NCI-H2171 (cell line): ENCODE data around the gene SORCS2.
"Not testable (repeated sequence)": the region's sequence is repeated elsewhere in the genome, so short reads cannot be mapped to it uniquely, and the experiment has no call there.

Experiments used
- DNase-seq: peaks from one replicate; lab custom pipeline; 2025; lab: John Stamatoyannopoulos, UW

Gene SORCS2

DNA sequence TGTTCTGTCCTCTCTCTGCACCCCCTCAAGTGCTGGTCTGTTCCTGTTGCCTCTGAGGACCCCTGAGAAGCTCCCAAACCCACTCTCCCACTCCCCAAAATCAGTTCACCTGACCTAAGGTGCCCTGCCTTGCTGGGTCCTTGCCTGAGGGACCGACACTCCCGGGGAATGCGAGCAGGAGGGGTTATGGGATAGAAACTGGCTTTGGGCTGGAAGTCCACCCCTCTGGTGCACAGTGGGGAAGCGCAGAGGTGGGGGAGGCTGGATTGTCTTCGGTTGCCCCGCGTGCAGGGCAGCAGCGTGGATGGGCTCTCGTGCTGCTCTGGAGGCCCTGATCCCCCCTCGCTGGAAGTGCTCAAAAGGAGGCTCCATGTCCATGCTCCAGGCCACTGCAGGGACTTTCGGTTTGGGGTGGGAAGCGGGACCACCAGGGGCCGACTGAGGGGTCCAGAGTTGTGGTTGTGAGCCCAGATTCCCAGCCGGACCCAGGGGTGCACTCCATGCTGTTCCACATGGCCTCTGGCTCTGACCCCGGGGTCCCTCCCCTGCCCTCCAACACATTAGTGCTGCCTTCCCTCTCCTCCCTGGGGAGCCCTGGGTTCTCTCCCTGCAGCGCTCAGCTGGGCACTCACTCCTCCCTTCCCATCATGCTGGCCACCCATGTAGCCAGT lies 7.6 kb downstream of the SORCS2 start:
- DNase-seq = no peak

DNA sequence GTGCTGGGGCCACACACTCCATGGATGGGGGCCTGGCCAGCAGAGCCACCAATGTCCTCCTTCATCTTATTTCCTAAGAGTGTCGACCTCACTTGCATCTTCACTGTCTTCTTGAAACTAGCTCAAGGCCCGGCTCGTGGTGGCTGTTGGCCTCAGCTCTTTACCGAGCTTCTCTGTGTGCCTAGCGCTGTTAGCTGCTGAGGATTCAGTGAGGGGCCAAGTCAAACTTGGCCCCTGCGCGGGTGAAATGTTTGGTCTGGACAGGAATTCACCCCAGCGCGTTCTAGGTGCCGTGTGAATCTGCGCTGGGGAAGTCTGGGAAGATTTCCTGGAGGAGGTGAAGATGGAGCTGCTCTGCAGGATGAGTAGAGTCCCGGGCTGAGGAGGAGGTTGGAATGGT lies 8.5 kb downstream of the SORCS2 start:
- no peak for DNase-seq

DNA sequence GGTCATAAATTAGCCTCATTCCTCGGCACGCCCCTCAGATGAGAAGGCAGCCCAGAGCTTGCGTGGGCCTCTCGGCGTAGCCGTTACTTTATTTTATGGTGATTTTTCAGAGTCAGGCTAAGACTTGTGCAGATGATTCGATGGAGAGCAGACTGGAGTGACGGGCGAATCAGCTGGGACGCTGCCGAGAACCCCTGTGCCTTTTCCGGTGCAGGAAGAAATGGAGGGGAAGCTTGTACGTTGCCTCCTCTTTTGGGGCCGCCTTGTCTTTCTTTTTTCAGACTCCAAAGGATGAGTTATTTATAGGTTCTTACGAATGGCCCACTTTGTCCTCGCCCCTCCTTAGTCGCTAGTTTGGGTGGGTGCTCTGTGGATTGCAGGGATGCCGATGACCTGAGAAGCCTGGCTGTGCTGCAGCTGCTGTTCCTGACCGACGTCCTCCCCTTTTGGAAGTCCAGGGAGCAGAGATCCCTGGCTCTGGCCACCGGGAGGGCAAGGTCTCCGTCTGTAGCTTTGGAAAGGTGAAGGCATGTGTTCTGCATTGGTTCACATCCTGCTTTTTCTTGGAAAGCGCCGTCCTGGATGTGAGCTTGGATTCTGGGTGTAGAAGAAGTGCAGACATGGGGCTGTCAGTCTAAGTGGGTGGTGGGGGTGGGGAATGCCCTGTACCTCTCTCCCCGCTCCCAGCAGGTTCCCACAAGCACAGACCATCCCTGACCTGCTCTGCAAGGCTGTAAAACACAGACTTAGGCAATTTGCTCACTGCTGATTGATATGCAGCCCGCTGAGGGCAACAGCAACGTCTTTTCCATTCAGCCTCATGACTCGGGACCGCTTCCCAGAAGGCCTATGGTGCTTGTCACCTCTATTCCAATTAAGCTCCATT lies 9.3 kb downstream of the SORCS2 start:
- no peak for DNase-seq

DNA sequence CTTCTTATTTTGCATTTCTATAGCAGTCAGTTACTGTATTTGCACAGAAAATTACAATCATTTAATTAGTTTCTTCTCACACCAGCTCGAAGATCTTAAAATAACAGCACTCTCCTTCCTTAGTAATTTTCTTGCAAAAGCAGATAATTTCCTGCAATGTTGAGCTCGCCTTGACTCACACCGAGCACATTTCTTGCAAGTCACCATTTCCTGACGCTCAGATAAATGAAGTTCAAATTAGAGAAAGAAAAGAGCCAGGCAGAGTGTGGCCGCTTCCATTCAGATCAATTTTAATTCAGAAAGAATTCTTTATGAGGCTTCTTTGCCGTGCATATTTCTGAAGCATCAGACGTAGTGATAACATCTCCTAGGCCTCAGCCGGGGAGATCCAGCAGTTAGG lies 10.1 kb downstream of the SORCS2 start:
- no peak for DNase-seq

DNA sequence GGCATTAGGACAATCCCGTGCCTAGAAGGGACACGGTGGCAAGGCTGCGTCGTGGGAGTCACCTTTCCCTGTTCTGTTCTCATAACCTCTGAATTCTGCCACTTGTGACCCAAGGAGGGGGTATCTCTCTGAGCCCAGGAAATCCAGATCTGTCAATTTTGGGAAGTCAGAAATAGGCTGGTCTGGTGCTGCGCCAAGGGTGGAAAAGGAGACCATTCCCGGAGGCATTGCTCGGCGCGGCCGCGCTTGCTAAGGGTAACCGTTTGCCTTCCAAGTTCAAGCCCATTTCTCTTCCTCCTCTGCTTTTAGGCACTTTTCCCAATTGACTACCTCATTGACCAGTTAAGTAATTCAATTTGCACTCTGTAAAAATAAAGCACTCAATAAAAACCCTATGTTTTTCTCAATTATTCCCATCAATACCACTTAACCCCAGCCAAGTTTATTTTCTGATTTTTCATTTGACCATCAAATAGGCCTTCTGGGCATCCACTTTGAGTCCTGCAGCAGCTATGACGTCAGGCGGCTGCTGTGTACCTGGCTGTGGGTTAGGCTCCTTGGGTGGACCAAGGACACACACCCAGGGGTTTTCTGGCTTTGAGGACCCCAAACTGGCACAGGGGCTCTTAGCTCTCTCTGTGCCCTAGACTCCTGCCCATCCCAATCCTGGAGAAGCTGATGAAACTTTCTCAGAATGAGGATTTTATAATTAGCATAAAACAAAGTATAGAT lies 12.5 kb downstream of the SORCS2 start:
- no peak for DNase-seq

DNA sequence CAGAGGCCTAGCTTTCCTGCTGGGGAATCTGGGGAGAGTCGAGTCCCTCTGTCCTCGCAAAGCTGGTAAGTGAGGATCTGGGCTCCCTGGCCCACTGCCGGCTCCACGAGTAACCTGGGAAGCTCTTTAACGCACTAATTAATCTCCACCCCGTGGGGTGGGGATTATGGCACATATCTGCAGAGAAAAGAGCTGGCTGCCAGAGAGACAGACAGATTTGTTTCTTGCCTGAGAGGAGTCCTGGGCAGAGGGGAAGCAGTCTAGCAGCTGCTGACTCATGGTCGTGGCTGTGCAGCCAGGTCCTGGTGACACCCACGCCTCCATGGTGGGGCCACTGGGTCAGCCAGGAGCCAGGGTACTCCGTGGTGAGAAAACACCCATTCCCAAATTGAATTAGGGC lies 14.0 kb downstream of the SORCS2 start:
- no peak for DNase-seq

DNA sequence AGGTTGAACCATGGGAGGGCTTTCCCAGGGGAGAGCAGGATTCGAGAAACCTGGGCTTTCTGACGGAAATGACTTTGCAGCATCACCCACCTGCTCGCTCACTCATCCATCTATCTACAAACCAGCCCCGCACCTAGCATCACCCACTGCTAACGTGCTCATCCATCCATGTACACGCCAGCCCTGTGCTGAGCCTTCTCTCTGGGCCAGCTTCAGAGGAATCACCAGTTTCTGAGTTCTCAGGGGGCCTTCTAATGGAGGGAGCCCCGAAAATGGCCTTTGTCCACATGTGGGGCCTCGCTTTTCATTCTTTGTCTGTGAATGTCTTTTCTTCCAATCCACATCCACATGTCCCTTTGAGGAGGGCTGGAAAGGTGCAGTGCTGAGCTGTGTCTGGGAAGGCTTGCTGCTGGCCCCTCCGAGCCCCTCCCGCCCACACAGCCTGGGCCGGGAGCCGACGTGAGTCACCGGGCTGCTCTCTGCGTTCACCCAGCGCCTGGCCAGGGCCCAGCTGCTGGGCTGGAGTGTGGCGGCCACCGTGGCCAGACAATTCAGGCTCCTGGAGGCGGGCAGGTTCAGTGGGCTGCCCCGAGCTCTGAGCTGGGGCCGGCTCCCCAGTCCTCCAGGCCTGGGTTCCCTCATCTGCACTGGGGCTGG lies 14.7 kb downstream of the SORCS2 start:
- peak; percentile 23 for DNase-seq

DNA sequence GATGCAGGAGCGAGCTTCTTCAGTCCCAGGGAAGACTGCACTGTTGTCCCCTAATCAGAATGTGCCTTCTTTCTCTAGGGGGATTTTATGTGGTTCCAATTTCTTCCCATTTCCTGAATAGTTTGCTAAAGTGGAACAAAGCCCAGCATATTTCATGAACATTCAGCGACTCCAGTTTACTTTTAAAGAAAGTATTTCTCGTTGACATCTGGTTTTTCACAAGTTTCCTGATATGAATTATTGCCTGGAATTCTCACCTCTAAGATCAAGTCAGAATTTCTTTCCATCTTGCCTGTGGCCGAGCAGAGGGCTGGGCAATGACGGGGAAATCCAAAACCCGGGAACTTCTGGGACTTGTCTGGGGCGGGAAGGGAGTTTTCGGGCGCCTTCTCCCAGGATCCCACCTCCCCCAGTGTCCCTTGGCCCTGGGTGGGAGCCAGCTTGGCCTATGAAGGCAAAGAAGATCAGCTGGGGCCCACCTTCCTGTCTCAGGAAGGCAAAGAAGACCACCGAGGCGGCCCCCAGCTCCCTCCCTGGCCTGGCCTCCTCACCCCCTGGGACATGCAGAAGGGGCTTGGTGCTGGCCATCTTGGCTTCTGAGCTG lies 15.4 kb downstream of the SORCS2 start:
- no peak for DNase-seq

DNA sequence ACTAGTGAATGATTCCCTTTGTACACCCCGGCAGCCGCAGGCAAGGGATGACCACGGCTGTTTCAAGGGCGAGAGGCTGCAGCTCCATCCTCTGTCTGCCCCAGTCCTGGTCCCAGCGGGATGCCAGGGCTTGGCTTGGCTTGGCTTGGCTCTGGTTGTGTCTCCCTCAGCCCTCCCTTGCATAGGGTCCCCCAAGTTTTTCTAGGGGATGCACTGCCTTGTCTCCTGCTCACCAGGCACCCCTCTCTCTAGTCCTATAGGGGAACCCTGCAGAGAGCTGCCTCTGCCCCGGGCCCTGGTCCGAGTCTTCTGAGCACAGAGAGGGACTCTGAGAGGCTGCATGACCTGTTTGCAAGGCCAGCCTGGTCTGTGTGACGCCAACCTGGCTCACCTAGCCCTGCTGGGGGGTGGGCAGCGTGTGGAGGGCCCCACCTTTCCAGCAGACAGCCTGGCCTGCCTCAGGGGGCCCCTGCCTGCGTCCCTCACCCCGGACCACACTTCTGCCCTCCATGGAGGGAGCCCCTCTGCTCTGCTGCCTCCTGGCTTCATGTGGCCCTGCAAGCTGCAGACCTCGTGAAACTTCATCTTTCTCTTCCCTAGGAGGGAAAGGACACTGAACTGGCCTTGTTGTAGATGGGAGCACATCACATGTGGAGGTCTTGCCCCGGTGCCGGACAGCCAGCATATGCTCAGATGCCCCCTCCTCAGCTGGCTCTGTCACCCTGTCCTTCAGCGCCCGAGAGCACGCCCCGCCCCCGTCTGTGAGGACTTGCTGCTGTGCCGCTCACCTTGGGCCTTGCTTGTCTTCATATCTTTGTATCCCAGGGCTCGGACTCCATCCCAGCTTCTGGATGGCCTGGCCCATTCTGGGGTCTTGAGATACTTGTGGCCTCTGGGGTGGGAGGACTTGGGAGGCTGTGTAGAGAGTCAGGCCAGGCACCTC lies 16.4 kb downstream of the SORCS2 start:
- no peak for DNase-seq

DNA sequence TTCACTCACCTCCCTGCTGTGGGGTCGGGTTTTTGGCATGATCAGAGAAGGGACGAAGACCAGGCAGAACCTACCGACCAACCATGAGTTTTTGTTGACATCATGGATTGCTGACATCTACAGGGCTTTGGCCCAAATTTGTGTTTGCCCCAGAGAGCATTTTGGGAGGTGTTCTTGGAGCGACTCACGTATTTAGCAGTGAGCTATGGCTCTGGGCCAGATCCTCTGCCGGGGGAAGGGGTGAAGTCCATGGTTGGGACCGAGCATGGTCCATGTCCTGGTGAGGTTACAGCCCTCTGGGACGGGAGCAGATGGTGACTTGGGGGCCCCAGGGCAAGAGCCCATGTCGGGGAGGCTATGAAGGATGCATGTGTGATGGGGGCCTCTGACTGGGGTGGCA lies 17.4 kb downstream of the SORCS2 start:
- no peak for DNase-seq

DNA sequence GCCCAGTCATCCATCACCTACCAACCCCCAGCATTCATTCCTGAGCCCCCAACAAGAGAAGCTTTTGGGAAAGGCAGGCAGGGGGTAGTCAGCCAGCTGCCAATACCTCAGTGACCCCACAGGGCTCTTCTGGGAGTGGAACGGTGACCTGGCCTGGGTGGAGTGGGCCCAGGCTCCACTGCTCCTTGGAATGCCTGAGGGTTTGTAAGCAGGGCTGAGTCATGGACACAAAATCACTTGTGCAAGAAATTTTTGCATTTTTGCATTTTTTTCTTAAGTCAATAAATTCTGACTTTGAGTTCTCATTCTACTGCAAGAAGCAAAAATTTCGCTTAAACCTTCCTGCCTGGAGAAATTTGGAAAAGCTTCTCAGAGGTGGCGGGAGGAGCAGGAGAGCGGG lies 18.5 kb downstream of the SORCS2 start:
- DNase-seq = no peak

DNA sequence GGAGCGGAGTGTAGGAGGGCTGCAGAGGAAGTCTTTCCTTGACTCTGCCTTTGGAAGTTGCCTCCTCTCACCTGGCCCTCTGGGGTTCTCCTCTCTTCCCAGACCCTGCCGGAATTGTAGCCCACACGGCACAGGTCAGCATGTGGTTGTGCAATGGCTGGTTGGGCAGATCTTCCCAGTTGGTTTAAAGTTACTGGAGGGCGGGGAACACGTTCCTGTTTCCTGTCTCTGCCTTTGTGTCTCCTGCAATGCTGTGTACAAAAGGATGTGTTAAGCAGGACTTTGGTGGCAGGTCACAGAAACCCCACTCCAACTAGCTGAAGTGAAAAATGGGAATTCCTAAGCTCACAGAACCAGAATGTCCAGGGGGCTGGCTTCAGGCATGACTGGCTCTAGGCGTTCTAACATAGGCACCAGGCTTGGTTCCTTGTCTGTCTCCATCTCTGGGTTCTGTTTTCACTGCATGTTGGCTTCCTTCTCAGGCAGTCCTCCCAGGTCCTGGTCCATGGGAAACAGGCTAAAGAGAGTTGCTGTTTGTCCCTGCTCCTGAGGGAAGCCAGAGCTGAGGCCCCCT lies 19.9 kb downstream of the SORCS2 start:
- no peak for DNase-seq

DNA sequence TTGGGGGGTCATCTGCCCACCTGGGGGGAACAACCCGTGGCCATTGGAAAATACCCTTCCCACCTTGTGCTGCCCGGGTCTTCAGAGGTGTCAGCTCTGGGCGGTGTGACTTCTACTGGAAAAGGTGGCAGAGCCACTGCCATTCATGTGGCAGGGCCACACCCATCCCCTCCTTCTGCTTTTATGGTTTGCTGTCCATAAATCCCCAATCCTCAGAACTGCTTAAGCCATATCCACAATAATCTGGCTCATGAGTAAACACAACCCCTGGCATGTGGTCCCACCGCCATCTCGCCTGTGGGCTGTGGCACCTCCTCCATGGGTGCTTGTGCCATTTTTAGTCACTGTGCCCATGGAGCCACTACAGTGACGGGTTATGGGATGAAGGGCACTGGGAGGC lies 20.6 kb downstream of the SORCS2 start:
- DNase-seq = no peak

DNA sequence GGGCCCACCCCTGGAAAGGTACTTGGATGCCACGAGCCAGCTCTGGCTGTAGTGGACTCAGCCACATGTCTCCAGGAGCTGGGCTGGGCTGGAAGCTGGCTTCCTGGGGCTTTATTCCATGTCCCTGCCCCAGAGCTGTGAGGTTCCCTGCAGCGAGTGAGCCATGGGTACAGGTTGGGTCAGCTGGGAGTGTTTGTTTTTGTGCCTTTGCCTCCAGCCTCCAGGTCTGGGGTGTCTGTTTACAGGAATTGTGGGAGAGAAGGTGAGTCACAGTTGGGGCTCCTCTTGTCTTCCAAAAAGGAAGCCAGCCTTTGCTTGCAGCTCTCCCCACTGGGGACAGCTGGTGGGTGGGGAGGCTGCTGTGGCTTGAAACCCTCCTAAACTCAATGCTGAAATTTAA lies 21.5 kb downstream of the SORCS2 start:
- no peak for DNase-seq

DNA sequence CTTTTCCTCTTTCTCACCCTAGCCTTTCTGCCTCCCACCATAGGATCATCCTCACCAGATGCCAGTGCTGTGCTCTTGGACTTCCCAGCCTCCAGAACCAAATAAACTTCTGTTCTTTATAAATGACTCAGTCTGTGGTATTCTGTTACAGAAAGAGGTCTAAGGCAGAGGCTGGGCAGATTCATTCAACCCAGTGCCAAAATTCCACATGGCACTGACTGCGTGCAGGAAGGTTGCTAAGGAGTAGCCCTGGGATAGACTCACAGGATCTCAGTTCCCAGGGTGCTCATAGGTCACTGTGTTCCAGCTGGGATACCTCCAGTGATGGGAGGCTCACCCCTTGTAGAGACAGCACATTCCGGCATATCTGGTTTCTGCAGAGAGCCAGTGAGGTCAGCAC lies 22.0 kb downstream of the SORCS2 start:
- DNase-seq = no peak

DNA sequence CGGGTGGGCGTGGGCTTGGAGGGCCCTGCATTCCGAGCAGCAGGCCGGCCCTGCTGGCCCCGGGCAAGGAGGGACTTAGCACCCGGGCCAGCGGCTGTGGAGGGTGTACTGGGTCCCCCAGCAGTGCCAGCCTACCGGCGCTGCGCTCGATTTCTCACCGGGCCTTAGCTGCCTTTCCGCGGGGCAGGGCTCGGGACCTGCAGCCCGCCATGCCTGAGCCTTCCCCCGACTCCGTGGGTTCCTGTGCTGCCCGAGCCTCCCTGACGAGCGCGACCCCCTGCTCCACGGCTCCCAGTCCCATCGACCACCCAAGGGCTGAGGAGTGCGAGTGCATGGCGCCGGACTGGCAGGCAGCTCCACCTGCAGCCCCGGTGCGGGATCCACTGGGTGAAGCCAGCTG lies 22.8 kb downstream of the SORCS2 start:
- not testable (repeated sequence) for DNase-seq

DNA sequence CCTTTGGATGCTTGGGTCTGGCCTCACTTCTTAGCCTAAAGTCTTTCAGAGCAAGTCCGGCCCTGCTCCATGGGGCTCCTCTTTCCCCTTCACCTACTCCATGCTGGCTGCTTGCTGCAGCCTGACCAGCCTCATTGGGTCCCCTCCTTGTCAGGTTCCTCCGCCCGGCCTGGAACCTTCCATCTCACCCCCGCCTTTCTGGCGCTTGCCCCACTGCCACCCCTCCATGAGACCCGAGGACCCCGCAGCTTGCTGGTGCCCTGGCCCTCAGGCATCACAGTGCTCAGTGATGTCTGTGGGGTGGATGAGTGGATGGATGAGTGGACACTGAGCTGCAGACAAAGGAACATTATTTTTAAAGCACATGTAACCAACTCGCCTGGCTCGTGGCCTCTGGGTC lies 24.7 kb downstream of the SORCS2 start:
- no peak for DNase-seq

DNA sequence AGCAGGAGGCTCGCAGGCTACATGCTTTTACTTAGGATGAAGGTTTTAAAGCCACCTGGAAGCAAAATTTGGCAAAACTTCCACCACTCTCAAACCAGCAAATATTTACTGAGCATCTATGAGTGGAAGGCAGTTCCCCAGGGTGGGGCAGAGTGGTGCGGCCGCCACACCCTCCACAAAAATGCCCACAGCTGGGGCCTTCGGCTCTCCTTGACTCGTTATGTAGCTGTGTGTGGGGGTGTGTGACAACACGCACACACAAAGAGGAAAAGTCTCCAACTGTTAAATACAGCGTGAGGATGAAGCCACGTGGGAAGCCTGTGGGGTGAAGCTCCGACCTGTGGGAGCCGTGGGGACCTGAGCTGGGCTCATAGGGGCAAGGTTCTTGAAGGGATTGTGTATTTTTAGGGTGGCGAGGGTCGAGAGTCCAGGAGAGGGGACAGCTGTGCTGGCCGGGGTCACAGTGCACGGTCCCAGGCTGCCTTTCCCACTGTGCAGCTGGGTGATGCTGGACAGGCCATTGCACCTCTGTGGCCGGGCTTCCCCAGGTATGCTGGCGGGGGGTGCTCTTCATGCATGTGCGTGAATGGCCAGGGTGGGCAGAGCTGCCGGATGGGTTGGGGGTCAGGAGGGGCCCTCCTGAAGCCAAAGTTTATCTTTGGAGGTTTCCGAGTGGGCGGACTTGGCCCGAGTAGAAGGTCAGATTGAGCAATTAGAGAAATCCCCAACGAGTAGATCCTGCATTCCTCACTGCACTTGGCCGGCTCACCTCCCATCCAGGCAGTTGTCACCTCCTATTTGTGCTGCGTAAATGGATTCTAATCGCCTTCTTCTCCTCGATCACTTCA lies 25.4 kb downstream of the SORCS2 start:
- DNase-seq = no peak

DNA sequence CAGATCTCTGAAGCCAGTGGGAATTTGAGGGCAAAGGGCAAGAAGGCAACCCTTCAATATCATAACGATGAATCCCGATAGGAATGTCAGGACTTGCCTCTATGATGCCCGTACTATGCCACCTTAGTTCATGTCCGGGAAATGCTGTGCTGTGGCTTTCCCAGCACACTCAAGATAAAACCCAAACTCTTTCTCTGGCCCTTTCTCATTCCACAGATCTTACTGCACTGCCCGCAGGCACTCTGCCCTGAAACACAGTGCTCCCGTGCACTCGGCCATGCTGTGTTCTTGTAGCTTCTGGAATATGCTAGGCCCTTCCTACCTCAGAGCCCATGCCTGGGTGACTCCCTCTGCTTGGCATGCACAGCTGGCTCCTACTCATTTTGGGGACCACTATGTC lies 26.3 kb downstream of the SORCS2 start:
- no peak for DNase-seq

DNA sequence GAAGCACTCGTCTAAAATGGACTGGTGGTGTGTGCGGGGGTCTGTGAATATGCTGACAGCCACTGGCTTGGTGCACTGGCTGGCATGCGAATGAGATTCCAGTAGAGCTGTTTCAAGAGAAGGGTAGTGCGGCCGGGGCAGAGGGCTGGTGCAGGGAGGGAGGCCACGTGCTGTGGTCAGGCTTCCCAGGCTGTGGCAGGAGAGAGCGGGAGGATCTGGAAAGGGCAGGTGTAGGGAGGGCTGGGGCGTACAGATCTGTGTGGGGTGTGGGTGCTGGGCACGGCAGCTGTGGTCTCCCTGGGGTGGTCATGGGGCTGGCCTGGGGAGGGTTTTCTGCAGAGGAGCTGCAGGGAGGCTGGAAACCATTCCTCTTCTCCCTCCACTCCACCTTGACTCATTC lies 30.2 kb downstream of the SORCS2 start:
- DNase-seq = no peak
